GM23338 (cell line): ENCODE measurements around the gene TTC3. TPM values are rescaled to one million over a fixed set of nuclear protein-coding genes. Genes with fewer than 3 reads are reported as not detected.

Source experiments
- ATAC-seq: fragments of 200-7000 bp; cut with Tn5 transposase; 3 replicates; pipeline ENCODE4 v1.9.1; 2020
- DNase-seq: peaks from one replicate; pipeline ENCODE4 v3.0.0-alpha.2; 2015; ENCODE audit warnings: low spot score
- H2AFZ ChIP-seq: fragments of 200-600 bp; sonication (generic); 2 replicates; pipeline ENCODE4 v1.8.0; 2016; ENCODE audit warnings: antibody characterized with exemption, mild to moderate bottlenecking, moderate library complexity
- H3F3A ChIP-seq: fragments of 200-600 bp; sonication (generic); replicated peaks from 2 replicates; pipeline ENCODE4 v1.8.0; 2017; ENCODE audit warnings: antibody characterized with exemption, mixed run types, low read depth
- H3K27ac ChIP-seq: fragments of 200-600 bp; sonication (generic); 2 replicates; pipeline ENCODE4 v1.6.1; 2016; ENCODE audit warnings: low read depth
- H3K27me3 ChIP-seq: fragments of 200-600 bp; sonication (generic); 2 replicates; pipeline ENCODE4 v1.8.0; 2016; ENCODE audit warnings: mild to moderate bottlenecking, mixed run types, moderate library complexity; ENCODE audit not compliant: insufficient read depth
- H3K36me3 ChIP-seq: fragments of 200-600 bp; sonication (generic); 2 replicates; pipeline ENCODE4 v1.8.0; 2016; ENCODE audit warnings: mild to moderate bottlenecking; ENCODE audit not compliant: insufficient read depth
- H3K4me1 ChIP-seq: fragments of 200-600 bp; sonication (generic); 2 replicates; pipeline ENCODE4 v1.8.0; 2016; ENCODE audit warnings: mild to moderate bottlenecking, moderate library complexity; ENCODE audit not compliant: insufficient read depth
- H3K4me2 ChIP-seq: fragments of 200-600 bp; sonication (generic); 2 replicates; pipeline ENCODE4 v1.7.1; 2017; ENCODE audit warnings: mixed run types
- H3K4me3 ChIP-seq: fragments of 200-600 bp; sonication (generic); 2 replicates; pipeline ENCODE4 v1.6.1; 2016; ENCODE audit warnings: mixed run types
- H3K79me2 ChIP-seq: fragments of 200-600 bp; sonication (generic); replicated peaks from 2 replicates; pipeline ENCODE4 v1.8.0; 2017; ENCODE audit warnings: mild to moderate bottlenecking; ENCODE audit not compliant: insufficient read depth
- H3K9me2 ChIP-seq: fragments of 200-600 bp; sonication (generic); 2 replicates; pipeline ENCODE4 v1.8.0; 2017; ENCODE audit not compliant: insufficient read depth
- H4K20me1 ChIP-seq: fragments of 200-600 bp; sonication (generic); replicated peaks from 2 replicates; pipeline ENCODE4 v1.8.0; 2017; ENCODE audit warnings: mild to moderate bottlenecking; ENCODE audit not compliant: insufficient read depth
- H3K27ac Mint-ChIP-seq: 2 replicates; pipeline ENCODE4 v1.8.0; 2020; ENCODE audit warnings: inconsistent platforms, mild to moderate bottlenecking, moderate library complexity, mixed read lengths
- H3K27me3 Mint-ChIP-seq: 3 replicates; pipeline ENCODE4 v1.8.0; 2022; ENCODE audit warnings: low read depth, mild to moderate bottlenecking, moderate library complexity, mixed read lengths, inconsistent platforms; ENCODE audit not compliant: insufficient read depth, poor library complexity
- H3K36me3 Mint-ChIP-seq: 3 replicates; pipeline ENCODE4 v1.8.0; 2021; ENCODE audit warnings: low read depth, mild to moderate bottlenecking, inconsistent platforms, moderate library complexity, mixed read lengths
- H3K4me1 Mint-ChIP-seq: 3 replicates; pipeline ENCODE4 v1.8.0; 2020; ENCODE audit warnings: mild to moderate bottlenecking, inconsistent platforms, mixed read lengths
- H3K4me3 Mint-ChIP-seq: 3 replicates; pipeline ENCODE4 v1.8.0; 2021; ENCODE audit warnings: moderate library complexity, mild to moderate bottlenecking, inconsistent platforms, mixed read lengths
- H3K9me3 Mint-ChIP-seq: 3 replicates; pipeline ENCODE4 v1.8.0; 2020; ENCODE audit warnings: moderate library complexity, mild to moderate bottlenecking, inconsistent platforms, mixed read lengths
- CREB1 ChIP-seq: fragments of 250-450 bp; sonication (Bioruptor Pico); IDR thresholded peaks from 2 replicates; pipeline ENCODE4 v1.5.0; 2020; ENCODE audit warnings: low read depth, mild to moderate bottlenecking, moderate library complexity
- CTCF ChIP-seq, 2 experiments: fragments of 200-600 bp in 1 of 2; sonication (generic) in 1 of 2; conservative IDR thresholded peaks; 2 replicates each; pipeline versions ENCODE4 v1.5.1 to v1.6.1; 2016 to 2017; ENCODE audit warnings: antibody characterized with exemption in 2 of 2, low read depth in 2 of 2, mild to moderate bottlenecking in 2 of 2, moderate library complexity in 1 of 2
- ETS1 ChIP-seq: IDR thresholded peaks from 2 replicates; pipeline ENCODE4 v1.6.1; 2016; ENCODE audit warnings: antibody characterized with exemption
- EZH2 ChIP-seq: fragments of 200-600 bp; sonication (generic); IDR thresholded peaks from one replicate; pipeline ENCODE4 v1.8.0; 2017; ENCODE audit warnings: antibody characterized with exemption, mild to moderate bottlenecking, low read depth; ENCODE audit not compliant: unreplicated experiment
- EZH2phosphoT487 ChIP-seq: fragments of 200-600 bp; sonication (generic); IDR thresholded peaks from one replicate; pipeline ENCODE4 v1.8.1; 2018; ENCODE audit warnings: antibody characterized with exemption; ENCODE audit not compliant: unreplicated experiment
- JUNB ChIP-seq: IDR thresholded peaks from one replicate; pipeline ENCODE4 v1.6.1; 2016; ENCODE audit warnings: antibody characterized with exemption; ENCODE audit not compliant: unreplicated experiment
- NANOG ChIP-seq: IDR thresholded peaks from 2 replicates; pipeline ENCODE4 v1.6.1; 2016; ENCODE audit warnings: antibody characterized with exemption, borderline replicate concordance
- POLR2AphosphoS5 ChIP-seq: IDR thresholded peaks from 2 replicates; pipeline ENCODE4 v1.6.1; 2016; ENCODE audit warnings: antibody characterized with exemption, low read depth
- ZNF114 ChIP-seq: fragments of 250-450 bp; sonication (Bioruptor Pico); IDR thresholded peaks from 2 replicates; pipeline ENCODE4 v1.5.0; 2020; ENCODE audit warnings: mild to moderate bottlenecking, moderate library complexity
- ZNF331 ChIP-seq: fragments of 250-450 bp; sonication (Bioruptor Pico); IDR thresholded peaks from 2 replicates; pipeline ENCODE4 v1.5.0; 2020; ENCODE audit warnings: low read depth, mild to moderate bottlenecking, moderate library complexity
- ZNF462 ChIP-seq: fragments of 250-450 bp; sonication (Bioruptor Pico); IDR thresholded peaks from 2 replicates; pipeline ENCODE4 v1.5.0; 2020; ENCODE audit warnings: mild to moderate bottlenecking, moderate library complexity
- polyA plus RNA-seq: library from polyadenylated mRNA; unstranded; fragments of >200 nt; fragmentation: Nextera tagmentation; extraction: Ambion mirVana; gene quantifications from 2 replicates; pipeline ENCODE4 v1.2.1, GENCODE V29; 2016
- total RNA-seq: library from RNA; depleted of rRNA; stranded (reverse); fragments of >200 nt; shearing (Covaris generic); gene quantifications from 2 replicates; pipeline ENCODE4 v1.2.3, GENCODE V29; 2014

Gene TTC3
- total and polyA plus RNA-seq, 2 experiments from 2014 or later: 28.9 to 48.6 TPM

- Histone ChIP-seq H3K36me3 (no peaks in the 10 kb centered on the region), H2AFZ (no peak overlapping the region), H3K79me2 (no peaks in the 10 kb centered on the region), H3K9me2 (no peaks in the 10 kb centered on the region), H3K4me2 (no peak overlapping the region), H3K27ac (no peak overlapping the region), H4K20me1 (no peaks in the 10 kb centered on the region), H3K4me1 (no peaks in the 10 kb centered on the region), H3F3A (no peaks in the 10 kb centered on the region), H3K27me3 (no peaks in the 10 kb centered on the region), H3K4me3 (no peak overlapping the region)
- peaks cover 6% of the 10 kb centered on the region; the same call in 1 of the 3 replicates for H3K36me3 Mint-ChIP-seq
- ATAC-seq: no peak
- TF ChIP-seq EZH2phosphoT487: no peak
- H3K9me3 Mint-ChIP-seq: peaks cover 22% of the 10 kb centered on the region
- no peak overlapping the region for H3K4me3 Mint-ChIP-seq
- H3K27ac Mint-ChIP-seq: no peak overlapping the region
- no peaks in the 10 kb centered on the region for H3K4me1 Mint-ChIP-seq
- no peak for DNase-seq
- H3K27me3 Mint-ChIP-seq: peaks cover 1% of the 10 kb centered on the region
Observed at GRCh38 chr21:37208741-37209225, 135.7 kb downstream of the TTC3 start.

GRCh38 chr21:37210130-37210529 is 137.1 kb downstream of the TTC3 start:
- no peak overlapping the region for H3K4me2 ChIP-seq
- Mint-ChIP-seq H3K27ac (no peak overlapping the region), H3K4me1 (no peaks in the 10 kb centered on the region), H3K36me3 (peaks cover 6% of the 10 kb centered on the region; the same call in 1 of the 3 replicates), H3K4me3 (no peak overlapping the region), H3K27me3 (peaks cover 1% of the 10 kb centered on the region), H3K9me3 (peaks cover 22% of the 10 kb centered on the region)
- no peak overlapping the region for H3K4me3 ChIP-seq
- H3F3A ChIP-seq: no peaks in the 10 kb centered on the region
- no peaks in the 10 kb centered on the region for H3K27me3 ChIP-seq
- H3K9me2 ChIP-seq: no peaks in the 10 kb centered on the region
- H3K27ac ChIP-seq: no peak overlapping the region
- ATAC-seq (no peak), DNase-seq (no peak)
- H3K4me1 ChIP-seq: no peaks in the 10 kb centered on the region
- no peaks in the 10 kb centered on the region for H3K79me2 ChIP-seq
- no peak overlapping the region for H2AFZ ChIP-seq
- no peaks in the 10 kb centered on the region for H3K36me3 ChIP-seq
- no peaks in the 10 kb centered on the region for H4K20me1 ChIP-seq
- no peak for TF ChIP-seq JUNB
- no peak for TF ChIP-seq ZNF331
- no peak for TF ChIP-seq ZNF462 (CRISPR knock-in tag)
- no peak for TF ChIP-seq EZH2phosphoT487
- TF ChIP-seq POLR2AphosphoS5: no peak
- TF ChIP-seq EZH2: no peak
- no peak for TF ChIP-seq CTCF (conservative IDR thresholded peaks at IDR 0.05; ENCODE audit: low read depth in 2 of 2)
- no peak for TF ChIP-seq CREB1 (CRISPR knock-in tag)
- no peak for TF ChIP-seq ZNF114 (CRISPR knock-in tag)
- TF ChIP-seq NANOG: no peak
- no peak for TF ChIP-seq ETS1
